Suppressor macrophage treated with lipopolysaccharide for 1 hour (primary cell): ENCODE measurements around the gene SPOCK1.

Experiments
- DNase-seq, 3 donors: peaks; one replicate each; pipeline ENCODE4 v3.0.0-alpha.2; 2020 to 2022

Gene SPOCK1

DNA sequence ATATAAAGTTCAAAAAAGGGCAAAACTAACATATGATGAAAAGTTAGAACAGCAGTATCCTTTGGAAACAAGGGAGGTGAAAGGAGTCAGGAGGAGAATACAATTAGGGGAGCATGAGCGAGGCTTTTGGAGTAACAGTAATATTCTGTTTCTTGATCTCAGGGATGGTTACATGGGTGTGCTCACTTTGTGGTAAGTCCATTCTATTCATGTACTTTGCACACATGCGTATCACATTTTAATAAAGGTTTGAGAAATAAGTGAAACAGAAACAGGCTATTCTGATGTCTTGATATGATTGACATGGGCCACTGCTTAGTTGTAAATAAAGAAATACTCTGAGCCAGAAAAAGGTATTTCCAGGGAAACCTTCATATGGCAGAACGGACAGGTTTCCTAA, 208.8 kb downstream of the SPOCK1 start:
- DNase-seq = no peak

DNA sequence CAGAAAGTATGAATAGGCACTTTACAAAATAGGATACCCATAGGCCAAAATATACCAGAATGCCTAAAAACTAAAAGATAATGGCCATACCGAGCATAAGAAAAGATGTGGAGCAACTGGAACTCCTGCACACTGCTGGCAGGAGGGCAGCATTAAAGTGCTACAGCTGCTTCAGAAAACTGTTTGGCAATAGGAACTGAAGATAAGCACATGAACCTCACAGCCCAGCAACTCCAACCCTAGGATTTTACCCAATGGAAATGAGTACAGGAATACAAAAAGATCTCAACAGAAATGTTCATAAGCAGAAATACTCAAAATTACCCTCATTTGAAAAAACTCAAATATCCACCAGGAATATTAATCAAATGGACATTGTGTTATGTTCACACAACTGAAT, 209.3 kb downstream of the SPOCK1 start:
- no peak for DNase-seq

- DNase-seq = no peak
Observed at GRCh38 chr5:137287569-137287968, 211.6 kb downstream of the SPOCK1 start.

- DNase-seq = no peak
Observed at GRCh38 chr5:137286025-137286610, 213.0 kb downstream of the SPOCK1 start.

- DNase-seq = no peak
Observed at GRCh38 chr5:137283801-137284200, 215.3 kb downstream of the SPOCK1 start.

DNA sequence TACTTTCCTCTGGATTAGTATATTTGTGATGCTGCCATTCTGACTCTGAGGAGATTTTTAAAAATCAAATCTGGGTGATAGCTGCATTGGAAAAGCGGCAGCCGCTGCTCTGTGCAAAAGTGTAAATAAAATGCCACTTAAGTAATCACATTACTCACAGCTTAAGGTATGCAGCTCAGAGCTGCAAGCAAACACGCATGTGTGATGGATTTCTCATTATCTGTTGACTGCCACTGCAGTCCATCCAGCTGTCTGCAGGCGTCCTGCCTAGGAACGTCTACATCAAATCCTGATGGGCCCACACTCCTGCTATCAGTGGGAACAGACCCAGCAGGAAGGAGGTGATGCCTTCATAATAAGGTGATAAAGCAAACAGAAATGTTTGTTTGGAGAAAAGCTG, 216.9 kb downstream of the SPOCK1 start:
- DNase-seq = no peak

DNA sequence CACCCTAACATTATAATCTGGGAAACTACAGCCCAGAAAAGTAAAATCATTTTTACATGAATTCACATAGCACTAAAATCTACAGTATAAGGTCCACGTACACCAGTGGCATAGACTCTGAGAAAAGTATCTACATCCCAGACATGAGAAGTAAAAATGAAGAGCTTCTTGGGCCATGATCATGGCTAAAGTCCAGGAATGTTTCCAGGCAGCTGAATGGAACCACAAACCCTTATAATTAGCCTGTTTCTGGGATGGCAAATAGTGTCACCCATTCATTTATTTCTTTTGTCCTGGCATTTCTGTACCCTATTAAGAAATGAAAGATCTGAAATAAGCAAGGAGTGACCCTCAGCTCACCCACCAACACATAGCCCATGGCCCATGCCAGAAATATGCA, 217.9 kb downstream of the SPOCK1 start:
- DNase-seq = no peak

DNA sequence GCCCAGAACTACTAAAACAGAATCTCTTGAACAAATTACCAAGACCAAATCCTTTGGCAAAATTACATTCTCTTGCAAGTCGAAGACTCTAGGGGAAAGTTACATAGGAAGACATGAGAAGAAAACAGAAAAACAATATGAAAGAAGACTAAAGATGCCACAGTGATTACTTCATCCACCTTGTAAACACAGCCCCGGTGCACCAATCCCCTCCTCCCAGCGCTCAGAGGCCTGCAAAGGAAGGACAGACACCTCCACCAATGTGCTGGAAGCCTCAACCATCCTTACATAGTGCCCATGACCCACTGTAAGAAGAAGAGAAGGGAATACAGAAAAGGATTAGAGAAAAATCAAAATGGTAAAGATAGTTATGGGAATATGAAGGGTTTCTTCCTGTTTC, 218.5 kb downstream of the SPOCK1 start:
- no peak for DNase-seq

GRCh38 chr5:137279521-137280231, 219.4 kb downstream of the SPOCK1 start:
- no peak for DNase-seq

- DNase-seq = no peak
Observed at GRCh38 chr5:137278476-137278875, 220.7 kb downstream of the SPOCK1 start.

GRCh38 chr5:137275083-137275482, 224.0 kb downstream of the SPOCK1 start:
- DNase-seq = no peak

DNA sequence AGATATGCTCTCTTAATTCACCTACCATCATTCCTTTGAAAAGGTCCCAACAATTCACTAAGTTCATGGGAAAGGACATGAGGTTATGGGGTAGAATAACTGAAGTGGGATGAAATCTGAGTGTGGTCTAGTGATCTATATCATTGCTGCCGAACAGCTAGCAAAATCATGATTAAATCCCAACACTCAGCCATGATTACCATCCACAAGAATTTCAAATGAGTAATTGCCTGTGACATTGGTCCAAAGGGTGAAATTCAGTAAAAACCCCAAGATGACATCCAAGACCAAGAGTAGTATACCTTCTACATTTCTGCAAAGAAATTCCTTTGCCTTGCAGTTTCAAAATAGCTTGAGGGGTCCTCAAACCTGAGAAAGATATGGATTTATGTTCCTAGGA, 225.6 kb downstream of the SPOCK1 start:
- DNase-seq = no peak

DNA sequence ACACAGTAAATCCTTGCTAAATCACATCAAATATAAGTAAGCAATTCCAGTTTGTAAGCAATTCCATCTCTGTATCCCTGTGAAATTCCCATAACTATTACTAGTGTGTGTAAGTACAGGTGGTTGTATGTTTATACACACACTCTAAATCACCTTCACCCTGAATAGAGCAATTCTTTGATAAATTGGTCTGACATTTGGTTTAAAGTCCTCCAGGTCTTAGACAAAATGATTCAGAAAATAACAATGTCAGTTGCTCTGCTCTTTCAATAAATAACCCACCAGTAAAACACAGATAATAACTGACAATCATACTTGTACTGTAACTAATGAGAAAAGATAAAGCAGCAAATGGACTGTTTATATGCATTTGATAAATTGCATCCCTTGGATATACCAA, 226.3 kb downstream of the SPOCK1 start:
- DNase-seq = no peak

DNA sequence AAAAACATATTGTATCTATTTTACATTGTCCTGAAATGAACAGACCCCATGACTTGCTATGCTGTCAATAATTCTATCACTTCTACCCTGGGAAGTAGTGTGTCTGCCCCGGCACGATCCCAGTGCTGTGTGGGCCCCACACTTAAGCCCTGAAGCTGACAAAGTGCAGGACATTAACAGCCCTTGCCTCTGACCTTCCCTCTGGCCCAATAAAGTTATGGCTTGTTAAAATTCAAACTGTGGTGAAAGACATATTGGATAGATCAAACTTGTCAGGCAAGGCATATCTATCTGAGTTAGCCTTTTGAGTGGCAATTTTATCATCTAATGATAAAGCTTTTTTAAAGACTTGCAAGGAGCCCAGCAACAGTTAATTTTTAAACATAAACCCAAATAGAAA, 229.2 kb downstream of the SPOCK1 start:
- DNase-seq = no peak

- DNase-seq = no peak
Observed at GRCh38 chr5:137269274-137269673, 229.9 kb downstream of the SPOCK1 start.

- DNase-seq = no peak
Observed at GRCh38 chr5:137268646-137269045, 230.5 kb downstream of the SPOCK1 start.

DNA sequence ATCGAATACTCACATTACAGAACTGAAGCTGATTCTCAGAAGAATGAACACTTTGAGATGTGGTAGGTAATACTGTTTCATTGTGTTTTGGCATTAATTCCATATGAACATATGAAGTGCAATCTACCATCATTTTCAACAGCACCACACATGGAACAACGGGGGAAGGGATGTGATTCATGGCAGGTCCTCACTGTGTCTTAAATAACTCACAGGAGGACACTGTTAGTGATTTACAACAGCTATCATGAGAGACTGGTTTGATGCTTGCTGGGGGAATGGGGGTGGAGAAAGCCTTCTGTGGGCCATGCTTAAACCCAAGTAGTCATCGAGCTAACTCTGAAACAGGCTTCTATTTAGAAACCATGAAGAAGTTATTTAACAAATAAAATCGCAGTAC, 232.9 kb downstream of the SPOCK1 start:
- DNase-seq = no peak

- no peak for DNase-seq
Observed at GRCh38 chr5:137265457-137265856, 233.7 kb downstream of the SPOCK1 start.

DNA sequence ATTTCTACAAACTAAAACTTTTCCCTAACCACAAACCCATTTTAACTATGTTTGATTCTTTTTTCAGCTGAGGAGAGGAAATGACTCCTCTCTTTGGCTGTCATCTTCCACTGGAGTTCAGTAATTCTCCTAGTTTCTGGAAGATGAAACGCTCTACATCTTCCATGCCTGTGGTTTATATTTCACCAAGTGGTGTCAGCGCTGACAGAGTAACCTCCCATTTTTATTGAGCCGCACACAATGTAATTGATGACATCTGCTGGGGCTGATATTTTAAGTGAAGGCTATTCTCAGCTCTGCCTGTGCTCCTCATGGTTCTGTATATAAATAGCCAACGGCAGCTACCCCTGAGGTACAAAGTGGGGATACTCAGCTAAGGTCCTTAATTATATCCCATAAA, 234.6 kb downstream of the SPOCK1 start:
- no peak for DNase-seq

GRCh38 chr5:137264041-137264440, 235.1 kb downstream of the SPOCK1 start:
- no peak for DNase-seq

GRCh38 chr5:137263371-137264005, 235.6 kb downstream of the SPOCK1 start:
- no peak for DNase-seq

- DNase-seq = no peak
Observed at GRCh38 chr5:137262818-137263217, 236.3 kb downstream of the SPOCK1 start.

GRCh38 chr5:137260820-137261695, 238.1 kb downstream of the SPOCK1 start:
- no peak for DNase-seq
